RWPE2 (cell line): ENCODE data around the gene SCN3B.
A peak's percentile ranks its signal among the peaks of the same experiment; 100 is the strongest.

ENCODE experiments used
- ATAC-seq: fragments of 200-7000 bp; cut with Tn5 transposase; 3 replicates; pipeline ENCODE4 v1.9.1; 2021; ENCODE audit warnings: low read depth
- DNase-seq: peaks from one replicate; pipeline ENCODE4 v3.0.0-alpha.2; 2020; ENCODE audit warnings: low spot score
- H3K27ac ChIP-seq: fragments of 450-650 bp; 2 replicates; pipeline ENCODE4 v1.5.1; 2017; ENCODE audit warnings: mild to moderate bottlenecking; ENCODE audit not compliant: poor library complexity, severe bottlenecking
- H3K27me3 ChIP-seq: fragments of 250-450 bp; sonication (Bioruptor Pico); 2 replicates; pipeline ENCODE4 v1.5.1; 2021; ENCODE audit warnings: mild to moderate bottlenecking, moderate library complexity; ENCODE audit not compliant: insufficient read depth, poor library complexity, severe bottlenecking
- H3K36me3 ChIP-seq: fragments of 250-450 bp; sonication (Bioruptor Pico); 2 replicates; pipeline ENCODE4 v1.5.1; 2020; ENCODE audit warnings: low read depth, mild to moderate bottlenecking, moderate library complexity
- H3K4me1 ChIP-seq: fragments of 250-450 bp; sonication (Bioruptor Pico); 2 replicates; pipeline ENCODE4 v1.5.1; 2021; ENCODE audit warnings: mild to moderate bottlenecking, moderate library complexity; ENCODE audit not compliant: insufficient read depth, poor library complexity, severe bottlenecking
- H3K4me3 ChIP-seq: fragments of 250-450 bp; sonication (Bioruptor Pico); 2 replicates; pipeline ENCODE4 v1.5.1; 2021; ENCODE audit warnings: mild to moderate bottlenecking, moderate library complexity; ENCODE audit not compliant: severe bottlenecking
- H3K9me3 ChIP-seq: fragments of 250-450 bp; sonication (Bioruptor Pico); 2 replicates; pipeline ENCODE4 v1.5.1; 2021; ENCODE audit warnings: mild to moderate bottlenecking, moderate library complexity; ENCODE audit not compliant: severe bottlenecking
- CTCF ChIP-seq: fragments of 450-650 bp; IDR thresholded peaks from one replicate; pipeline ENCODE4 v1.5.1; 2017; ENCODE audit warnings: mild to moderate bottlenecking, moderate library complexity; ENCODE audit not compliant: poor library complexity, severe bottlenecking

SCN3B gene

GRCh38 chr11:123597859-123598258 lies 56.6 kb downstream of the SCN3B start:
- no peak for DNase-seq
- no peak overlapping the region for H3K4me3 ChIP-seq
- H3K27me3 ChIP-seq: no peaks in the 10 kb centered on the region
- no peaks in the 10 kb centered on the region for H3K36me3 ChIP-seq
- H3K4me1 ChIP-seq: no peaks in the 10 kb centered on the region
- H3K9me3 ChIP-seq: no peaks in the 10 kb centered on the region
- no peak overlapping the region for H3K27ac ChIP-seq
- ATAC-seq: no peak
- TF ChIP-seq CTCF: no peak

- H3K27ac ChIP-seq: no peak overlapping the region
- TF ChIP-seq CTCF: no peak
- H3K4me1 ChIP-seq: no peaks in the 10 kb centered on the region
- H3K36me3 ChIP-seq: no peaks in the 10 kb centered on the region
- ATAC-seq (no peak), DNase-seq (no peak)
- H3K27me3 ChIP-seq: no peaks in the 10 kb centered on the region
- no peak overlapping the region for H3K4me3 ChIP-seq
- H3K9me3 ChIP-seq: no peaks in the 10 kb centered on the region
Measured at GRCh38 chr11:123594921-123595320, 59.5 kb downstream of the SCN3B start.

GRCh38 chr11:123594188-123594901 lies 60.1 kb downstream of the SCN3B start:
- no peak for DNase-seq
- H3K36me3 ChIP-seq: no peaks in the 10 kb centered on the region
- no peaks in the 10 kb centered on the region for H3K27me3 ChIP-seq
- no peak overlapping the region for H3K27ac ChIP-seq
- H3K4me1 ChIP-seq: no peaks in the 10 kb centered on the region
- ATAC-seq: no peak
- no peak for TF ChIP-seq CTCF
- H3K4me3 ChIP-seq: no peak overlapping the region
- H3K9me3 ChIP-seq: no peaks in the 10 kb centered on the region

GRCh38 chr11:123593570-123593969 lies 60.9 kb downstream of the SCN3B start:
- H3K27me3 ChIP-seq: no peaks in the 10 kb centered on the region
- no peak overlapping the region for H3K4me3 ChIP-seq
- no peaks in the 10 kb centered on the region for H3K36me3 ChIP-seq
- TF ChIP-seq CTCF: no peak
- no peak for DNase-seq
- H3K4me1 ChIP-seq: no peaks in the 10 kb centered on the region
- no peaks in the 10 kb centered on the region for H3K9me3 ChIP-seq
- ATAC-seq: no peak
- H3K27ac ChIP-seq: no peak overlapping the region

GRCh38 chr11:123590296-123590912 lies 64.0 kb downstream of the SCN3B start:
- H3K36me3 ChIP-seq: no peaks in the 10 kb centered on the region
- H3K27me3 ChIP-seq: no peaks in the 10 kb centered on the region
- TF ChIP-seq CTCF: no peak
- DNase-seq (no peak), ATAC-seq (peak; percentile 81)
- H3K4me3 ChIP-seq: no peak overlapping the region
- no peaks in the 10 kb centered on the region for H3K9me3 ChIP-seq
- H3K4me1 ChIP-seq: no peaks in the 10 kb centered on the region
- no peak overlapping the region for H3K27ac ChIP-seq
